ENCODE results near the gene NTN4. TPM values are rescaled to one million over a fixed set of nuclear protein-coding genes. Genes with fewer than 3 reads are reported as not detected.
A peak's percentile ranks its signal among the peaks of the same experiment; 100 is the strongest.
"Not testable (repeated sequence)": the region's sequence is repeated elsewhere in the genome, so short reads cannot be mapped to it uniquely, and the experiment has no call there.

The NTN4 gene
- polyA plus RNA-seq, 6 donors from 2014 or later = not detected

GRCh38 chr12:95759039-95759438 is 31.5 kb downstream of the NTN4 start:
- H3K4me3 Mint-ChIP-seq = no peak overlapping the region
- H3K27ac Mint-ChIP-seq = no peak overlapping the region
- peaks cover 0 to 5% (median 0%) of the 10 kb centered on the region in 3 donors for H3K4me1 Mint-ChIP-seq
- ATAC-seq (ENCODE audit: low read depth in 2 of 2) (no peak), DNase-seq (no peak)
- peaks cover 12 to 34% (median 22%) of the 10 kb centered on the region in 3 donors for H3K27me3 Mint-ChIP-seq
- peaks cover 0 to 10% (median 0%) of the 10 kb centered on the region in 7 donors for H3K9me3 Mint-ChIP-seq
- no peaks in the 10 kb centered on the region for H3K36me3 Mint-ChIP-seq

- peaks cover 0 to 10% (median 0%) of the 10 kb centered on the region in 7 donors for H3K9me3 Mint-ChIP-seq
- no peak overlapping the region for H3K4me3 Mint-ChIP-seq
- H3K27ac Mint-ChIP-seq = no peak overlapping the region
- H3K27me3 Mint-ChIP-seq = peaks cover 11 to 33% (median 21%) of the 10 kb centered on the region in 3 donors
- ATAC-seq (ENCODE audit: low read depth in 2 of 2) = no peak
- no peaks in the 10 kb centered on the region for H3K36me3 Mint-ChIP-seq
- H3K4me1 Mint-ChIP-seq = no peaks in the 10 kb centered on the region
- no peak for DNase-seq
Observed at GRCh38 chr12:95756362-95756761, 34.2 kb downstream of the NTN4 start.

- H3K9me3 Mint-ChIP-seq = peaks cover 0 to 10% (median 0%) of the 10 kb centered on the region in 7 donors
- no peak for DNase-seq
- peaks cover 11 to 31% (median 24%) of the 10 kb centered on the region in 3 donors for H3K27me3 Mint-ChIP-seq
- peak overlapping the region in 3 of 6 donors; percentile 5 to 46 (median 31) for H3K27ac Mint-ChIP-seq
- no peak for ATAC-seq (ENCODE audit: low read depth in 2 of 2)
- no peaks in the 10 kb centered on the region for H3K4me1 Mint-ChIP-seq
- H3K4me3 Mint-ChIP-seq = no peak overlapping the region
- H3K36me3 Mint-ChIP-seq = no peaks in the 10 kb centered on the region
Observed at GRCh38 chr12:95755261-95755865, 35.2 kb downstream of the NTN4 start.

- H3K27ac Mint-ChIP-seq = not testable (repeated sequence)
Observed at GRCh38 chr12:95746062-95746461, 44.5 kb downstream of the NTN4 start.

GRCh38 chr12:95742586-95742985 is 48.0 kb downstream of the NTN4 start:
- peaks cover 4 to 23% of the 10 kb centered on the region in 2 donors for H3K36me3 Mint-ChIP-seq
- H3K27ac Mint-ChIP-seq = no peak overlapping the region
- peaks cover 0 to 11% (median 0%) of the 10 kb centered on the region in 3 donors for H3K4me1 Mint-ChIP-seq
- ATAC-seq (ENCODE audit: low read depth in 2 of 2) (no peak), DNase-seq (no peak)
- peaks cover 9 to 22% (median 15%) of the 10 kb centered on the region in 7 donors for H3K9me3 Mint-ChIP-seq
- H3K4me3 Mint-ChIP-seq = no peak overlapping the region
- peaks cover 11 to 30% (median 28%) of the 10 kb centered on the region in 3 donors for H3K27me3 Mint-ChIP-seq

More at GRCh38 chr12:95746062-95746461, 44.5 kb downstream of the NTN4 start:
- ATAC-seq (ENCODE audit: low read depth in 2 of 2); H3K4me3 Mint-ChIP-seq; DNase-seq: not testable (repeated sequence)
- Mint-ChIP-seq H3K27me3 (peaks cover 6 to 42% (median 36%) of the 10 kb centered on the region in 3 donors), H3K36me3 (peaks cover 4 to 23% of the 10 kb centered on the region in 2 donors), H3K9me3 (peaks cover 9 to 22% (median 15%) of the 10 kb centered on the region in 7 donors), H3K4me1 (peaks cover 0 to 11% (median 0%) of the 10 kb centered on the region in 3 donors)

- no peak for ATAC-seq (ENCODE audit: low read depth in 2 of 2)
- Mint-ChIP-seq H3K9me3 (peaks cover 8 to 22% (median 15%) of the 10 kb centered on the region in 7 donors), H3K4me1 (peaks cover 0 to 11% (median 0%) of the 10 kb centered on the region in 3 donors)
Observed at GRCh38 chr12:95741635-95742034, 48.9 kb downstream of the NTN4 start.

GRCh38 chr12:95740751-95741150 is 49.8 kb downstream of the NTN4 start:
- Mint-ChIP-seq H3K27me3 (peaks cover 4 to 22% (median 19%) of the 10 kb centered on the region in 3 donors), H3K4me3 (no peak overlapping the region), H3K9me3 (peaks cover 4 to 15% (median 11%) of the 10 kb centered on the region in 7 donors), H3K27ac (no peak overlapping the region), H3K4me1 (peaks cover 0 to 11% (median 0%) of the 10 kb centered on the region in 3 donors), H3K36me3 (peaks cover 4 to 13% of the 10 kb centered on the region in 2 donors)
- no peak for ATAC-seq (ENCODE audit: low read depth in 2 of 2)
- DNase-seq = no peak

More at GRCh38 chr12:95741635-95742034, 48.9 kb downstream of the NTN4 start:
- Mint-ChIP-seq H3K36me3 (peaks cover 4 to 22% of the 10 kb centered on the region in 2 donors), H3K4me3 (no peak overlapping the region), H3K27ac (no peak overlapping the region), H3K27me3 (peaks cover 9 to 31% (median 28%) of the 10 kb centered on the region in 3 donors)
- DNase-seq = no peak

- H3K4me1 Mint-ChIP-seq = peaks cover 0 to 11% (median 0%) of the 10 kb centered on the region in 3 donors
- peak overlapping the region in 1 of 6 donors; percentile 68 for H3K27ac Mint-ChIP-seq
- peaks cover 0 to 6% (median 2%) of the 10 kb centered on the region in 7 donors for H3K9me3 Mint-ChIP-seq
- H3K36me3 Mint-ChIP-seq = peaks cover 0 to 3% of the 10 kb centered on the region in 2 donors
- H3K27me3 Mint-ChIP-seq = peaks cover 4 to 13% (median 9%) of the 10 kb centered on the region in 3 donors
- no peak for DNase-seq
- no peak for ATAC-seq (ENCODE audit: low read depth in 2 of 2)
- no peak overlapping the region for H3K4me3 Mint-ChIP-seq
Observed at GRCh38 chr12:95739561-95740313, 50.8 kb downstream of the NTN4 start.

GRCh38 chr12:95738024-95738611 is 52.4 kb downstream of the NTN4 start:
- Mint-ChIP-seq H3K27ac (no peak overlapping the region), H3K4me1 (peaks cover 0 to under 1% (median 0%) of the 10 kb centered on the region in 3 donors), H3K27me3 (peaks cover 4 to 20% (median 10%) of the 10 kb centered on the region in 3 donors), H3K36me3 (no peaks in the 10 kb centered on the region), H3K9me3 (no peaks in the 10 kb centered on the region), H3K4me3 (no peak overlapping the region)
- DNase-seq (no peak), ATAC-seq (ENCODE audit: low read depth in 2 of 2) (no peak)

- peaks cover 1 to 8% (median 5%) of the 10 kb centered on the region in 3 donors for H3K4me1 Mint-ChIP-seq
- ATAC-seq (ENCODE audit: low read depth in 2 of 2) (no peak), DNase-seq (no peak)
- no peaks in the 10 kb centered on the region for H3K36me3 Mint-ChIP-seq
- no peak overlapping the region for H3K27ac Mint-ChIP-seq
- no peaks in the 10 kb centered on the region for H3K9me3 Mint-ChIP-seq
- peaks cover 6 to 21% (median 12%) of the 10 kb centered on the region in 3 donors for H3K27me3 Mint-ChIP-seq
- H3K4me3 Mint-ChIP-seq = no peak overlapping the region
Observed at GRCh38 chr12:95736631-95737030, 53.9 kb downstream of the NTN4 start.

GRCh38 chr12:95735728-95736127 is 54.8 kb downstream of the NTN4 start:
- not testable (repeated sequence) for H3K27ac Mint-ChIP-seq; H3K36me3 Mint-ChIP-seq; H3K4me3 Mint-ChIP-seq; DNase-seq; ATAC-seq (ENCODE audit: low read depth in 2 of 2); H3K9me3 Mint-ChIP-seq
- Mint-ChIP-seq H3K4me1 (peaks cover 4 to 11% (median 9%) of the 10 kb centered on the region in 3 donors), H3K27me3 (peaks cover 8 to 21% (median 12%) of the 10 kb centered on the region in 3 donors)

GRCh38 chr12:95733141-95733825 is 57.3 kb downstream of the NTN4 start:
- Mint-ChIP-seq H3K27ac (no peak overlapping the region), H3K36me3 (no peaks in the 10 kb centered on the region), H3K27me3 (peaks cover 7 to 25% (median 17%) of the 10 kb centered on the region in 3 donors), H3K4me3 (no peak overlapping the region), H3K4me1 (peaks cover 4 to 11% (median 9%) of the 10 kb centered on the region in 3 donors), H3K9me3 (peaks cover 0 to 2% (median 0%) of the 10 kb centered on the region in 7 donors)
- ATAC-seq (ENCODE audit: low read depth in 2 of 2) (no peak), DNase-seq (no peak)
